GM12891 (cell line): Measurements from ENCODE around the gene SLFN12.

Experiments used
- PAX5 ChIP-seq: IDR thresholded peaks from 2 replicates; pipeline ENCODE4 v1.6.1; 2011; ENCODE audit warnings: low read length, moderate library complexity, mild to moderate bottlenecking; ENCODE audit not compliant: insufficient read depth, severe bottlenecking
- POLR2A ChIP-seq: IDR thresholded peaks from 2 replicates; pipeline ENCODE4 v1.6.1; 2011; ENCODE audit warnings: low read depth, low read length, control low read depth
- POLR2AphosphoS5 ChIP-seq: IDR thresholded peaks from 2 replicates; pipeline ENCODE4 v1.6.1; 2011; ENCODE audit warnings: low read depth, low read length, control low read depth
- POU2F2 ChIP-seq: IDR thresholded peaks from 2 replicates; pipeline ENCODE4 v1.6.1; 2011; ENCODE audit warnings: low read depth, mild to moderate bottlenecking, control low read depth, low read length, moderate library complexity
- SPI1 ChIP-seq: IDR thresholded peaks from 2 replicates; pipeline ENCODE4 v1.6.1; 2011; ENCODE audit warnings: low read depth, low read length, control low read depth
- TAF1 ChIP-seq: IDR thresholded peaks from 2 replicates; pipeline ENCODE4 v1.6.1; 2011; ENCODE audit warnings: low read depth, low read length, control low read depth

- no peak for TF ChIP-seq POLR2A
- TF ChIP-seq POLR2AphosphoS5, result no peak
- no peak for TF ChIP-seq TAF1
- TF ChIP-seq SPI1, result peak; percentile 25; the same call in 1 of the 2 replicates
- no peak for TF ChIP-seq PAX5
- TF ChIP-seq POU2F2, result no peak
Measured at GRCh38 chr17:35433075-35433894, 985 bp upstream of the SLFN12 start.
